Measurements from ENCODE around the gene CBS.
"Not testable (repeated sequence)": the region's sequence is repeated elsewhere in the genome, so short reads cannot be mapped to it uniquely, and the experiment has no call there.

Gene CBS

GRCh38 chr21:43027846-43028731 lies 47.5 kb downstream of the CBS start:
- no peak for DNase-seq

GRCh38 chr21:43025636-43026180 lies 49.9 kb downstream of the CBS start:
- DNase-seq: no peak

- DNase-seq: no peak
Measured at GRCh38 chr21:43024439-43025136, 51.0 kb downstream of the CBS start.

- DNase-seq: no peak
Measured at GRCh38 chr21:43023175-43023574, 52.5 kb downstream of the CBS start.

GRCh38 chr21:43021756-43022600 lies 53.7 kb downstream of the CBS start:
- DNase-seq: no peak

GRCh38 chr21:43021191-43021590 lies 54.4 kb downstream of the CBS start:
- DNase-seq: no peak

GRCh38 chr21:43020771-43021170 lies 54.9 kb downstream of the CBS start:
- no peak for DNase-seq

GRCh38 chr21:43020177-43020576 lies 55.5 kb downstream of the CBS start:
- DNase-seq: no peak

GRCh38 chr21:43018519-43018918 lies 57.1 kb downstream of the CBS start:
- no peak for DNase-seq

- no peak for DNase-seq
Measured at GRCh38 chr21:43016728-43017127, 58.9 kb downstream of the CBS start.

- DNase-seq: no peak
Measured at GRCh38 chr21:43015906-43016540, 59.6 kb downstream of the CBS start.

- no peak for DNase-seq
Measured at GRCh38 chr21:43012596-43012995, 63.0 kb downstream of the CBS start.

GRCh38 chr21:43006874-43007208 lies 68.8 kb downstream of the CBS start:
- DNase-seq: no peak

- DNase-seq: not testable (repeated sequence)
Measured at GRCh38 chr21:43006051-43006873, 69.4 kb downstream of the CBS start.

GRCh38 chr21:43005635-43006034 lies 70.0 kb downstream of the CBS start:
- DNase-seq: no peak

- no peak for DNase-seq
Measured at GRCh38 chr21:43004926-43005325, 70.7 kb downstream of the CBS start.
